Stimulated activated CD4-positive, alpha-beta T cell treated with anti-CD3 and anti-CD28 coated beads, Interleukin-1b, Interleukin-23, amount 100 ng/mL, for 48 hours (primary cell): Measurements from ENCODE around the gene TRAF3.

Experiments used
- DNase-seq: peaks from one replicate; pipeline ENCODE4 v3.0.0-alpha.2; 2020

The TRAF3 gene

DNA sequence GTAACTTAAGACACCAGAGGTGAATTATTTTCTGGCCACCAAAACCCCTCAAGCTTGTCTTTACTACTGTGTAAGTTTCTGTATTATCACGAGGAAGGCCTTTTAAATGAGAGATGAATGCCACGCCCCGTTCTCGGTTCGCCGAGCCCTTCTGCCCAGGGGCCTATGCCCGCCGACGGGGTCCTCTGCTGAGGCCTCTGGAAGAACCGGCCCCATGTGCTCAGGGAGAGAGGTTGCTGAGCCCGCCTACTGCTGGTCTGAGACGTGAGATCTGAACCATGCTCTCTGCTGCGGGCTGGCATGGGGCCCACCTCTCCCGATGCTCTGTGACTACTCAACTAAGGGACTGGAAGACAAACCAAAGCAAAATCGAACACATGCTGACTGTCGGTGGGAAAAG is 166.2 kb downstream of the TRAF3 start:
- no peak for DNase-seq

DNA sequence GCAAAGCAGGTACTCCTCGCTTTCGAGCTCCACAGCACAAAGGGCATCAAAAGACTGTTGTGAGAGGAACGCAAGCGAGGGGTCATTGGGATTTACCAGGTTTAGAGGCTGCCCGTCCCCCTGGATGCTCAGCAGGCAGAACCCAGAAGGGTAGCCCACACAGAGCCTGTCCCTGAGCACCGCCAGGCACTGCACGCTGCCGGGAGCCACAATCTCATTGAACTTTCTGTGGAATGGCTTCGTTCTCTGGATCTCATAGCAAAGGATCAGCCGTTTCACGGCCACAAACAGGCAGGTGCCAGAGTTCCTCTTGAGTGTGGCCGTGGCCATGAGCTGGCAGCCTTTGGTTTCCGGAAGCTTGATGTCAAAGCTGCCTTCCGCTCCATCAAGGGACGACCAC is 166.7 kb downstream of the TRAF3 start:
- no peak for DNase-seq

DNA sequence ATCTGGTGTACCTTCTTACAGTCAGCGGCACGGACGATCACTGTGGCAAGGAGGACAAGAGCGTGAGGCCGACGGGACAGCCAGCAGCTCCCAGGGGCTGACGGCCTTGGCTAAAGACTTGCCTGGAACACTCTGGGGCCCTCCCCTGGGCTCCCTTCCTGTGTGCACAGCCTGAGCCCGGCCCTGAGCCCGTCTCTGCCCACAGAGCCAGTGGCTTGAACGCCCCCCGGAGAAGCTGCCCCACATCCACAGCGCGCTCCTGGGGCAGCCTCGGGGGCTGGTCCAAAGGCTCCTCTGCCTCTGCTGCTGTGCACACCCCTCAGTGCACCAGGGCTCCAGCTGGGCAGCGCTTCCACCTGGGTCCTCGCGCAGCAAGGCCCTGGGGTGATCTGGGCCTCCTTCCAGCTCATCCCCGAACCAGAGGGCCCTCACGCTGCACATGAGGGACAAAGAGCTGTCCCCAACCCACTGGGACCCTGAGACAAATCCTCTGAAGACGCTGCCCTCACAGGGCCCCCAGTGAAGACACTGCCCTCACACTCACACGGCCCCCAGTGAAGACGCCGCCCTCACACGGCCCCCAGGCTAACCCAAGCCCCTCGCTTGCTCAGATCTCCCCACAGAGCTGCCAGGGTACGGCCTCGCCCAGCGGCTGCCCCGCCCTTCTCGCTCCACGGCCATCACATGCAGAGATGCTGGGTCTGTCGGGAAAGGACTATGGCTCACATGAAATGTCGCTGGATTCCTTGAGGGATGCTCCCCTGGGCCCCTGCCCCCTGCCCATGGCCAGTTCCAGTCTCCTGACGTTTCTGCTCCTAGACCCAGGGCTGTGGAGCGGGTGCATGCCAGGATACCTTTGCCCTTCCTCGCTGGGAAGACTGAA is 167.4 kb downstream of the TRAF3 start:
- DNase-seq: no peak

DNA sequence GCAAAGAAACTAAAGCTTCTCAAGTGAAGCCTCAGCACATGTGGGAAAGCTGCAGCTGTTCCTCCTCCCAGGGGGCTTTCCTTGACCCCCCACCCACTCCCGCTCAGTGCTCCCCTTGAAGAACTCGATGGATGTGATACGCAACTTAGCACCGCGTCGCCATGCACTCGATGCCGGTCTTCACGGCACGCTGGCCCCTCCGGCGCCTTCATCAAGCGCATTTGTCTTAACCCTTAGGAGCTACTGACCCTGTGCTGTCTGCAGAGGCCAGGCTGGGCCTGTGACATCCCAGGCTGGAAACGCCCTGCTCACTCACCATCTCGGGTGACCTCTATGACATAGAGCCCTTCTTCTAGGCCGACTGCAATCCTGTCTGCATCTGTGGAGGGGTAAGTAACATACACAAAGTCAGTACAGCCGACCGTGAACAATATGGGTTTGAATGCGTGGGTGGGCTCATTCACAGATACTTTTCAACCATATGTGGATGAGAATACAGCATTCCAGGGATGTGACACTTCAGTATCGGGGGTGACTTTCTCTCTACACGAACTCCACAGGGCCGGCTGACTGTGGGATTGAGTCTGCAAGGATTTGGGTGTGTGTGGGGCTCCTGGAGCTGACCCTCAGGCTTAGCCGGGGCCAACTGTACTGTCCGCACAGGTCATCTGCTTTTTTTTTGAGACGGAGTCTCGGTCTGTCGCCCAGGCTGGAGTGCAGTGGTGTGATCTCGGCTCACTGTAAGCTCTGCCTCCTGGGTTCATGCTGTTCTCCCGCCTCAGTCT is 168.3 kb downstream of the TRAF3 start:
- DNase-seq: no peak

DNA sequence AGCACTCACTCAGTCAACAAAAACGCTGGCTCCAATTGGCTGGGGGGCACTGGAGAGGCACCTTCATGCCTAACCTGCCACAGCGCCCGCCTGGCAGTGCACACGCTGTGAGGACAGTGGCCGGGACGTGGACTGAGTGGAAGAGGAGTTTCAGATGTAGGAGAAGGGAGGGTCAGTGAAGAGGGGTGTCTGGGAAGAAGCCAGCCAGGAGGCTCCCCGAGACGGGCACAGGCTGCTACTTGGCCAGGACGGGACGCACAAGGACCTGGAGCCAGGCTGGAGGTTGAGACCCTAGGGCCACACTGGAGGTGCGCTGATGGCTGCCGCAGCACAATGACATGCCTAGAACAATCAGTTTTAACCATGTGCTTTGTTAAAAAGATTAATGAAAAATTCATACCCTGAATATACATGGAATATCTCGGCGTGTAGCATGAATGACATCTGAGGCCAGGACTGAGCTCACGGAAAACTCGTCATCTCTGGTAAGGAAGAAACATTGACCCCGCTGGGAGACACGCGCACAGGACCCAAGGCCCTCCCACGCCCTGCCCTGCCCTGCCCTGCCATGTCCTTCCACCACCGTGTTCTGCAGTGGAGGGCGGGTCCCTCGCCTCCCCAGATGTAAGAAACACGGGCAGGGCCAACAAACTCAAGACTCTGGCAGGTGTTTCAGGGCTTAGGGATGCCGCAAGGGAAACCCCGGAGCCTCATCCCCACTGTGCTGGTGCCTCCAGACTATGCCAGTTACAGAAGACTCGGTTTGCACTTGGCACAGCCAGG is 170.3 kb downstream of the TRAF3 start:
- no peak for DNase-seq

DNA sequence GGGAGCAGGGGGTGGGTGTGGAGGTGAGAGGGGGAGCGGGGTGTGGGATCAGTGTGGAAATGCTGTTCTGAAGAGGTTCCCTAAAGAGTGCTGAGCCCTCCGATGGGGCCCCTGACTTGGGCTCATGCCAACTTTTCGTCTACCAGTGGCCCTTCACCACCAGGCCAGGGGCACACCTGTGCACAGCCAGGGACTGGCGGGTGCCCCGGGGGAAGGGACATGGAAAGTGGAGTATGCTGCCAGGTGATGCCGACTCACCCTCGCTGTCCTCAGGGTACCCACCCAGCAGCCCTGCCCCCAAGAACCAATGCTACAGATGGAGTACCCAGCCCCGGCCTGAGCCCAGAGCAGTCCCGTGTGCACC is 171.4 kb downstream of the TRAF3 start:
- DNase-seq: no peak

DNA sequence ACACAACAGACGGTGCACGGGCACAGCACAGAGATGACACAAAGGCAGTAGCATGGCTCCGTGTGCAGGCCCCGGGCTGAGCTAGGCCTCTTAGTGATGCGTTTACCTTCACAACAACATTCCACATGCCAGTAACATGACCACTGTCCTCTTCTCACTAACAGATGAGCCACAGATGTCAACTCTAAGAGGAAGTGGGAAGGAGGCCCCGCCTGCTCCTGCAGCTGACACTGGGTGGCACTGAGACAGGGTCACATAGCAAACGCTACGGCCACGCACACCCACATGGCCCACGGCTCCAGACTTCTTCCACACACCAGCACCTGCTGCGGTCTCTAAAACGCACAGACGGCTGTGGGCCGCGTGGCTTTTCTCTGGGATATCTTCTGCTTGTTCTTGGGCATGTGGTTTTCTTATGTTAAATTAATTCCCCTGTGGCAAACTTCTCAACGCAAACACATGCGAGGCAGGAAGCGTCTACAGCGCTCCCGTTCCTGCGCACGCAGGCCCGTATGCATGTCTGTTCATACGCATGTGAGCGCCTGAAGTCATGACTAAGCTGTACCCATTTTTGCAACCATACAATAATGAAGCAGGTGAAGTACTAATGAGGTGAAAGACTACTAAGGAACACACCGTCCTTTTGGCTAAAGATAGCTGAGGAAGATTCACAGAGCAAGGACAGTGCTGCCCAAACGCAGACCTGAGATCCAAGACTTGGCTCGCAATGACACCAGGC is 172.0 kb downstream of the TRAF3 start:
- peak; percentile 44 for DNase-seq

DNA sequence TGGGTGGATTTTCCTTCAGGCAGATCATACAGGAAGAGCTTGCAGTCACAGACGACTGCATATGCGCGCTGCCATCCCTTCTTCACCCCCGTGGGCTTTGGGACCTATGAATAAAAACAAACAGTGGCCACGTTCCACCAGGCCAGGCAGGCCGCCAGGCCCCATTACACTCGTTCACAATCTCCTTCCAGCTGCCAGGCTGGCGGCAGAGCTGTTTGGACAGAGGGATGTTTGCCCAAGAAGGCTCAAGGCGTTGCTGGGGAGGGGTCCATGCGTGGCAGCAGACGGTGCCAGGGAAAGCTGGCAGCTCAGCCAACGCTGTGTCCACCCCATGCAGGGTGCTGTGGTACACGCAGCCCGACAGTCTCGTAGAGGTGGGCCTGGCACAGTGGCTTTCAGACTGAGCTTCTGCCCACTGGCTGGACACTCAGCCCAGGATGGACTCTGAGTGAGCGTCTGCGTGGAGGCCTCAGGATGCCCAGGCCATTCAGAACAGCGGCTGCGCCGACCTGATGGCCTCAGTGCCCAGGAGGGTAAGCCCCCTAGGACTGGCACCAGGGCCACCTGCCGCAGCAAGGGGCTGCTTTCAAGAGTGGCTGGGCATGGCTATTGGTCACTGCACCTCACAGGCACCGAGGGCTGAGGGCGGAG is 172.7 kb downstream of the TRAF3 start:
- DNase-seq: no peak

DNA sequence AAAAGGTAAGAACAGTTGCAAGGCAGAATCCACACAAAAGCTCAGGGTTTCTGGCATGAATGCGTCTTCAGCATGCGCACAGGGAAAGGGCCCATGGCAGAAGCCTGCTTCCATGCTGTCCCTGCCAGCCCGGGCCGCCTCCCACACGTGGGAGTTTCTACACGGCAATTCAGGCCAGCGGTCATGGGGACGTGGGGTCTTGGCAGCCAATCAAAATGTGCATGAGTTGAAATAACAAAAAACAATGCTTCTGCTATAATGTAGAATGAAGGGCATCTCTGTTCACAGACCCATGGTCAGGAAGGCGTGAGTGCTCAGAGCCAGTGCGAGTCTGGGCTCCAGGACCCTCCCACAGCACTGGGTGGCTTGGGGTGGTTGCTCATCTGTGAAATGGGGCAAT is 173.8 kb downstream of the TRAF3 start:
- DNase-seq: no peak

DNA sequence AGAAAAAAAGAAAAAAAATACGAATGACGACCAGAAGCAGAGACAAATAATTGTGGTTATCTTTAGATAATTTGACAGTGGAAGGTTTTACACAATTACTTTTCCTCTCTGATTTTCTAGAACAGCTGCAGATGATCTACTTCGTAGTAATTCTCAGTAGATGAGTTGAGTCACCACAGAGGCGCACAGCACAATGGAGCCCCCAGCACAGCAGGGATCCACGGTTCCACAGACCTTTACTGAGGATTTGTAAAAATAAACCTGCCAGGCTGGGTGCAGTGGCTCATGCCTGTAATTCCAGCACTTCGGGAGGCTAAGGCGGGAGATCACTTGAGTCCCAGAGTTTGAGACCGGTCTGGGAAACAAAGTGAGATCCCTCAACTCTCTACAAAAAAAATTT is 174.6 kb downstream of the TRAF3 start:
- no peak for DNase-seq

DNA sequence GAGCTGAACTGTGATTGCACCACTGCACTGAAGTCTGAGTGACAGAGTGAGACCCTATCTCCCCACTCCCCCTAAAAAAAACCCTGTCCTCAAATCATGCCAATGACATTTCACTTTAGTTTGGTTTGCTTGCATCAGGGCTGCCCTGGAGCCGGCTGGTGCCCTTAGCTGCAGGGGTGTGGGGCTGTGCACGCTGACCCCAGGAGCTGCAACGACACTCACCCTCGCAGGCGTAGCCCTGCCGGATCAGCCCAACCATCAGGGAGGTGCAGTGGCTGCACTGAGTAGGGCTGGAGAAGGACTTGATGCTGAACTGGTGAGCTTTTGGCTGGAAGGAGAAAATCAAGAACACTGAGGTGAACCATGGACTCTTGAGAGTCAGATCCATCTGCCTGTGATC is 175.0 kb downstream of the TRAF3 start:
- no peak for DNase-seq

DNA sequence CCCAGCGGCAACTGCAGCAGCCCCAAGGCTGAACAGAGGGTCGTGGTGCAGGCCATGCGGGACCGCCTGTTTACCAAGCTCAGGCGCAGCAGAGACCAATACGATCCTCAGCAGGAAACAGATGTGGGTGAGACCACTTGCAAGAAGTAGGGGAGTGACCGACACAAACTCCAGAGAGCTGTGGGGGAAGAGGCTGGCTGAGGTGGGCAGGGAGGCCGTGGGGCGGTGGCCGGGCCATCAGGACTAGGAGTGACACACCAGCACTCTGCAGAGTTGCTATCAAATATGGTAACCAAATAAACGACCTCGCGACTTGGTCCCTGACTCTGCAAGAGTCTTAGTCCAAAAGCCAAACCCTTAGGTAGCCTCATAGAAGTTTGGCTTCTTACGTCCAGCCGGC is 175.9 kb downstream of the TRAF3 start:
- no peak for DNase-seq

DNA sequence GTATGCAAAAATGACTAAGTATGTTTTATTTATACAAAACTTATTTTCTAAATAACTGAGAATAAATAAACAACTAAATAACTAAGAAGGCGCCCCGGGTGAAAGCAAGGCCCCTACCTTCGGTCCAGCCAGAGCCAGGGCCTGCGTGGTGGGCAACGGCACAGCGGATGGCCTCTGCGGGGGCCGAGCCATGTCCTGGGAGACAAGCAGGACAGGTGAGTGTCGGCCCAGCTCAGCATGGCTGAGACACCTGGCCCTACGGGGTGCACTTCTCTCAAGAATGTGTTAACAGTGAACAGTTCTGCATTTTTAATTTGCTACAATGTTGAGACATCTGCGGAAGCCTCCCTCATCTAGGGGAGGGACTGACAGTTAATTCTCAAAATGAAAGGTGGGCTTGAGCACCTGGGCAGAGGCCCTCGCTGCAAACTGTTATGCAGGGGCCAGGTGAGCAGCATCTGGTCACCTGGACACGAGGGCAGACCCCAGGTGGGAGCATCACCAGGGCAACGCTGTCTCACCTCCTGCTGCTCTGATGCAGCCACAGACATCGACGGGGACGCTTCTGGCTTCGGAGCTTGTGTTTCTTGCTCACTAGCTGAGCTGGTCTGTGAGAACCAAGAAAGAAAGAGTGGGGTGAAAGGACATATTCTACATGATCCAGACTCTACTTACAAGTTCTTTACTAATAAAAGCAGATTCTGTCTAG is 177.0 kb downstream of the TRAF3 start:
- no peak for DNase-seq

DNA sequence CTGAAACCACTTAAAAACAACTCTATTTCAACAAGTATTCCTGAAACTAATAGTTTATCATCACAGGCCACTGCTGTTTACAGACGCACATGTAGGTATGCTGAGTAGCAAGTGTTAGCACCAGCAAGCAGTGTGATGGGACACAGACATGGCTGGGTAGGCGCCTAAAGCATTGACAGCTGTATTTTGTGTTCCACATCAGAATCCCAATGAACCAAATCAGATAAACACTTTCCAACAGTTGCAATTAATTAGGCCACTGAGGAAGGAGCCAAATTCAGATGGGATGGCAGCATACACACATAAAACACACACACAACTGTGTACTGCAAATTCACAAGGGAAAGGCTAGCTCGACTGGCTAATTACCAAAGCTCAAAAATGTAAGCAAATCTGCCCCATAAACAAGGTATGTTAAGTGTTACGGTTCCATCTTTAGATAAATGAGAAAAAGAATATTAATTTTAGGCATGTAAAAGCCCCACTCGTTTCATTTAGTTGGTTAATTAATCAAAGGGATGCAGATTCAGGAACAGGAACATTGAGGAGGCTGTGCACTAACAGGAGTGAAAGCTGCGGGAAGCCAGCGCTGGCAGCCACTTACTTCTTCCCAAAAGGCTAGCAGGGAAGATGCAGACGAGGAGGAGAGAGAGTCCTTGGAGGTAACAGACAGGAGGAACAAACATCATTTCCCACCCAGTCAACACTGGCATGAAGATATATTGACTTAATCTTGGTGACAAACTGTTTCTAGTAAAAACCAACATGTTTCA is 178.6 kb downstream of the TRAF3 start:
- DNase-seq: no peak

DNA sequence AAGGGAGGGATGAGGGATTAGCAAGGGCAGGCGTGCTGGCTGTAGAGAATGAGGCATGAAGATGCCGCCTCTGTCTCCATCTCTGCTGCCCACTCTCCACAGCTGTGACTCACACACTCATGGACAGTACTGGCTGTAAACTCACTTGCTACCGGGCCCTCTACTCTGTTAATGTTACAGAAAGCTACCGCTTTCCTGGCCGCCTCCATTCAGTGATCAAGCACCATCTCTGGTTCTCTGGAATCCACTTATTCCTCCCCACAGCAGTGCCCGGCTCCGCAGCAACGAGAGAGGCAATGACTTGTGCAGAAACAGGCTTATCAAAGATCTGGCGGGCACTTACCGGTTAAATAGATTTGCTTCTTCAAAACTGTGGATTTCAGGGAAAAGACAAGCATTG is 180.0 kb downstream of the TRAF3 start:
- no peak for DNase-seq

DNA sequence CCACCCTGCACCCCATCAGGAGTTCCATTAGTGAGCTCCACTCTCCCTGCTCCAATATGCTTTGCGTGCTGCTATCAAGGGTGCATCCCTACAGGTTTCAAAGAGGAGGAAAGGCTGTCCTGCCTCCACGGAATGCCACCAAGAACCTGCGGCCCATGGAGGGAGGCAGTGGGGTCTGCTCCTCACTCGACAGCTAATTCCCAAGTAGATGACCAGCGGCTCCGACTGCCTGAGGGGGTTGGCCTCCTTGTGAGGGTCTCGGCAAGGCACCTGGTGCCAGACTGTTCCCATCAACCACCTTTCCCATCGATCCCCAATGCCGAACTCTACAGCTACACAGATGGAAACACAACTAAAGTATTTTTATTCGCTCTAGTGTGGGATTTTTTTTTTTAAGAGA is 181.2 kb downstream of the TRAF3 start:
- DNase-seq: no peak
